HG02588 (cell line): ENCODE results near the gene TNFAIP6.
A peak's percentile ranks its signal among the peaks of the same experiment; 100 is the strongest.
"Not testable (repeated sequence)": the region's sequence is repeated elsewhere in the genome, so short reads cannot be mapped to it uniquely, and the experiment has no call there.

Experiments used
- ATAC-seq: cut with Tn5 transposase; IDR thresholded peaks from one replicate; pipeline ENCODE4 v1.9.1; 2021; ENCODE audit warnings: mild to moderate bottlenecking, moderate library complexity; ENCODE audit not compliant: unreplicated experiment

TNFAIP6 gene

GRCh38 chr2:151410485-151410834, 53.1 kb downstream of the TNFAIP6 start:
- ATAC-seq, result peak; percentile 30

- ATAC-seq, result no peak
These were observed 60.3 kb downstream of the TNFAIP6 start for GRCh38 chr2:151417650-151418049.

- ATAC-seq, result not testable (repeated sequence)
These were observed 64.3 kb downstream of the TNFAIP6 start for GRCh38 chr2:151421681-151422080.

GRCh38 chr2:151422917-151423439, 65.6 kb downstream of the TNFAIP6 start:
- ATAC-seq, result peak; percentile 70

GRCh38 chr2:151423760-151424159, 66.4 kb downstream of the TNFAIP6 start:
- ATAC-seq, result no peak
